ENCODE measurements around the gene CLDN3. TPM values are rescaled to one million over a fixed set of nuclear protein-coding genes. Genes with fewer than 3 reads are reported as not detected.

Gene CLDN3
- total and polyA plus RNA-seq, 9 of the 15 experiments (the other 6 are each of a cell fraction or from before 2014, with no cell fraction given), result 0.29 TPM; not detected in 8

GRCh38 chr7:73738612-73739386 is 31.3 kb downstream of the CLDN3 start, which contains the start of gene ABHD11 (continued):
- peak; percentile 68; the same call in 1 of the 2 replicates for TF ChIP-seq HBP1 (CRISPR knock-in tag; IDR thresholded peaks at IDR 0.05)
- TF ChIP-seq GATAD2B (IDR thresholded peaks at IDR 0.05; ENCODE audit: borderline replicate concordance), result no peak
- no peak for TF ChIP-seq ZNF3 (CRISPR knock-in tag; IDR thresholded peaks at IDR 0.05)
- TF ChIP-seq ZNF449 (CRISPR knock-in tag; IDR thresholded peaks at IDR 0.05), result peak; percentile 39; the same call in 1 of the 2 replicates
- no peak for TF ChIP-seq GATA2 (CRISPR knock-in tag; IDR thresholded peaks at IDR 0.05)
- TF ChIP-seq CTCF (IDR thresholded peaks at IDR 0.05 in 2 of 3, conservative IDR thresholded peaks at IDR 0.05 in 1 of 3; ENCODE audit: insufficient read depth in 2 of 3, low read depth in 1 of 3, low read length in 3 of 3), result peak in 1 of 3 experiments; percentile 12; a peak in 1 of 6 replicates
- TF ChIP-seq RBM34 (IDR thresholded peaks at IDR 0.05; ENCODE audit: borderline replicate concordance, insufficient read depth, low read length), result 0 out of 2 replicates have a peak, but pooled peaks have one; percentile 79
- TF ChIP-seq BDP1 (IDR thresholded peaks at IDR 0.05; ENCODE audit: insufficient read depth, insufficient read length), result no peak
- TF ChIP-seq YBX1 (IDR thresholded peaks at IDR 0.05), result no peak
- TF ChIP-seq PPARD (CRISPR knock-in tag; IDR thresholded peaks at IDR 0.05), result no peak
- TF ChIP-seq JUN (IDR thresholded peaks at IDR 0.05; ENCODE audit: borderline replicate concordance, low read depth, low read length), result peak; percentile 85
- no peak for TF ChIP-seq JUN (CRISPR knock-in tag; IDR thresholded peaks at IDR 0.05; ENCODE audit: borderline replicate concordance)
- TF ChIP-seq FOXP1 (CRISPR knock-in tag; IDR thresholded peaks at IDR 0.05), result no peak
- peak; percentile 37; the same call in 1 of the 2 replicates for TF ChIP-seq GABPB1 (CRISPR knock-in tag; IDR thresholded peaks at IDR 0.05)
- TF ChIP-seq KLF13 (tag; IDR thresholded peaks at IDR 0.05; ENCODE audit: borderline replicate concordance, low read depth), result no peak
- TF ChIP-seq ZNF24 (IDR thresholded peaks at IDR 0.05), result peak; percentile 71
- TF ChIP-seq RB1 (IDR thresholded peaks at IDR 0.05; ENCODE audit: low read depth), result peak; percentile 93
- TF ChIP-seq TBL1XR1 (IDR thresholded peaks at IDR 0.05; ENCODE audit: low read length in 2 of 2), result peak; percentile 6 to 54; a peak in 2 of 4 replicates
- peak; percentile 69 for TF ChIP-seq MYNN (IDR thresholded peaks at IDR 0.05)
- no peak for TF ChIP-seq MYNN (CRISPR knock-in tag; IDR thresholded peaks at IDR 0.05)
- TF ChIP-seq CXXC5 (CRISPR knock-in tag; IDR thresholded peaks at IDR 0.05), result peak; percentile 97
- TF ChIP-seq ZNF507 (tag; conservative IDR thresholded peaks at IDR 0.05), result no peak
- TF ChIP-seq HMGN3 (IDR thresholded peaks at IDR 0.05; ENCODE audit: borderline replicate concordance, extremely low read depth, insufficient read length, low read depth, low read length), result peak; percentile 97
- no peak for TF ChIP-seq TCFL5 (CRISPR knock-in tag; conservative IDR thresholded peaks at IDR 0.05)
- peak; percentile 84; the same call in 1 of the 2 replicates for TF ChIP-seq ZBTB1 (CRISPR knock-in tag; IDR thresholded peaks at IDR 0.05; ENCODE audit: borderline replicate concordance, low read depth)
